PC-9 (cell line): Measurements from ENCODE around the gene FGD5. TPM values are rescaled to one million over a fixed set of nuclear protein-coding genes. Genes with fewer than 3 reads are reported as not detected.

ENCODE experiments used
- BruUV-seq: library from RNA; stranded (reverse); fragments of 400-500 nt; replicated peaks from 2 replicates; lab custom pipeline; 2021; lab: Mats Ljungman, UMichigan
- CTCF ChIA-PET: fragments of 300-600 bp; sonication (Branson Sonifier 250); formaldehyde crosslinking; loops from one replicate; lab custom pipeline; 2022; ENCODE audit warnings: antibody characterized with exemption; lab: Charles Lee
- POLR2A ChIA-PET: fragments of 300-600 bp; sonication (Branson Sonifier 250); formaldehyde crosslinking; loops from one replicate; lab custom pipeline; 2022; ENCODE audit warnings: antibody characterized with exemption; ENCODE audit not compliant: unreplicated experiment; lab: Charles Lee
- DNase-seq, 2 experiments: peaks; one replicate each; pipeline versions ENCODE4 v3.0.0 to v3.0.0-alpha.2; 2015 to 2022; ENCODE audit warnings: mixed read lengths in 1 of 2
- H2AFZ ChIP-seq: fragments of 200-600 bp; sonication (generic); 2 replicates; pipeline ENCODE4 v1.8.1; 2017; ENCODE audit warnings: antibody characterized with exemption
- H3F3A ChIP-seq: fragments of 200-600 bp; sonication (generic); 2 replicates; pipeline ENCODE4 v1.8.1; 2017; ENCODE audit warnings: antibody characterized with exemption, mild to moderate bottlenecking, low read depth; ENCODE audit not compliant: insufficient read depth
- H3K27ac ChIP-seq: fragments of 200-600 bp; sonication (generic); 2 replicates; pipeline ENCODE4 v1.6.1; 2016; ENCODE audit warnings: mixed run types
- H3K27me3 ChIP-seq: fragments of 200-600 bp; sonication (generic); 2 replicates; pipeline ENCODE4 v1.6.1; 2016; ENCODE audit warnings: low read depth, mixed run types; ENCODE audit not compliant: insufficient read depth
- H3K36me3 ChIP-seq: fragments of 200-600 bp; sonication (generic); 2 replicates; pipeline ENCODE4 v1.6.1; 2016; ENCODE audit warnings: low read depth, mixed run types
- H3K4me1 ChIP-seq: fragments of 200-600 bp; sonication (generic); replicated peaks from 2 replicates; pipeline ENCODE4 v1.6.1; 2016; ENCODE audit warnings: mixed run types; ENCODE audit not compliant: insufficient read depth
- H3K4me2 ChIP-seq: fragments of 200-600 bp; sonication (generic); 2 replicates; pipeline ENCODE4 v1.6.1; 2017; ENCODE audit warnings: mixed run types
- H3K4me3 ChIP-seq: fragments of 200-600 bp; sonication (generic); 2 replicates; pipeline ENCODE4 v1.6.1; 2016; ENCODE audit warnings: mixed run types
- H3K79me2 ChIP-seq: fragments of 200-600 bp; sonication (generic); 2 replicates; pipeline ENCODE4 v1.6.1; 2017; ENCODE audit warnings: low read depth, mixed run types
- H3K9me2 ChIP-seq: fragments of 200-600 bp; sonication (generic); 2 replicates; pipeline ENCODE4 v1.8.1; 2017; ENCODE audit warnings: mild to moderate bottlenecking; ENCODE audit not compliant: insufficient read depth
- H3K9me3 ChIP-seq: fragments of 200-600 bp; sonication (generic); 2 replicates; pipeline ENCODE4 v1.8.1; 2016; ENCODE audit warnings: low read depth; ENCODE audit not compliant: insufficient read depth
- H4K20me1 ChIP-seq: fragments of 200-600 bp; sonication (generic); 2 replicates; pipeline ENCODE4 v1.8.1; 2017; ENCODE audit not compliant: insufficient read depth
- EZH2 ChIP-seq: fragments of 200-600 bp; sonication (generic); IDR thresholded peaks from 2 replicates; pipeline ENCODE4 v1.8.0; 2017; ENCODE audit warnings: antibody characterized with exemption, low read depth
- intact Hi-C: fragments of 100-400 bp; cut with micrococcal nuclease; formaldehyde crosslinking; loops from one replicate; pipeline ENCODE4 v1.10.0; 2022; ENCODE audit not compliant: unreplicated experiment
- total RNA-seq: library from RNA; stranded (reverse); gene quantifications from 2 replicates; pipeline ENCODE4 v1.2.3, GENCODE V29; 2021
- TF ChIP-seq, protein P1 (sequence below): fragments of 200-600 bp; sonication (generic); conservative IDR thresholded peaks from 2 replicates; pipeline ENCODE4 v1.6.1; 2017; ENCODE audit warnings: mixed run types, antibody characterized with exemption, mild to moderate bottlenecking, moderate library complexity

FGD5 gene
- total RNA-seq, 1 experiment from 2014 or later: not detected

- intact Hi-C loops: no loop called here
- no peak for TF ChIP-seq EZH2
- TF ChIP-seq, protein P1, sequence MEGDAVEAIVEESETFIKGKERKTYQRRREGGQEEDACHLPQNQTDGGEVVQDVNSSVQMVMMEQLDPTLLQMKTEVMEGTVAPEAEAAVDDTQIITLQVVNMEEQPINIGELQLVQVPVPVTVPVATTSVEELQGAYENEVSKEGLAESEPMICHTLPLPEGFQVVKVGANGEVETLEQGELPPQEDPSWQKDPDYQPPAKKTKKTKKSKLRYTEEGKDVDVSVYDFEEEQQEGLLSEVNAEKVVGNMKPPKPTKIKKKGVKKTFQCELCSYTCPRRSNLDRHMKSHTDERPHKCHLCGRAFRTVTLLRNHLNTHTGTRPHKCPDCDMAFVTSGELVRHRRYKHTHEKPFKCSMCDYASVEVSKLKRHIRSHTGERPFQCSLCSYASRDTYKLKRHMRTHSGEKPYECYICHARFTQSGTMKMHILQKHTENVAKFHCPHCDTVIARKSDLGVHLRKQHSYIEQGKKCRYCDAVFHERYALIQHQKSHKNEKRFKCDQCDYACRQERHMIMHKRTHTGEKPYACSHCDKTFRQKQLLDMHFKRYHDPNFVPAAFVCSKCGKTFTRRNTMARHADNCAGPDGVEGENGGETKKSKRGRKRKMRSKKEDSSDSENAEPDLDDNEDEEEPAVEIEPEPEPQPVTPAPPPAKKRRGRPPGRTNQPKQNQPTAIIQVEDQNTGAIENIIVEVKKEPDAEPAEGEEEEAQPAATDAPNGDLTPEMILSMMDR: no peak
- Histone ChIP-seq H2AFZ (no peak overlapping the region), H3K4me1 (no peaks in the 10 kb centered on the region), H3K27me3 (no peaks in the 10 kb centered on the region), H3K4me3 (no peak overlapping the region), H3K9me3 (no peaks in the 10 kb centered on the region), H3F3A (no peaks in the 10 kb centered on the region), H3K4me2 (no peak overlapping the region), H3K27ac (no peak overlapping the region), H3K9me2 (no peaks in the 10 kb centered on the region), H4K20me1 (no peaks in the 10 kb centered on the region), H3K36me3 (no peaks in the 10 kb centered on the region), H3K79me2 (no peaks in the 10 kb centered on the region)
- DNase-seq: no peak
- BruUV-seq: no TSS peak
- POLR2A ChIA-PET: no interaction called here
- CTCF ChIA-PET: no interaction called here
Observed at GRCh38 chr3:14864131-14864530, 45.4 kb downstream of the FGD5 start.

GRCh38 chr3:14866627-14867026, 47.9 kb downstream of the FGD5 start:
- ChIA-PET POLR2A (no interaction called here), CTCF (no interaction called here)
- intact Hi-C loops: no loop called here
- Histone ChIP-seq H3K27ac (no peak overlapping the region), H3F3A (no peaks in the 10 kb centered on the region), H3K36me3 (no peaks in the 10 kb centered on the region), H3K79me2 (no peaks in the 10 kb centered on the region), H3K9me2 (no peaks in the 10 kb centered on the region), H2AFZ (no peak overlapping the region), H3K4me2 (no peak overlapping the region), H3K4me1 (no peaks in the 10 kb centered on the region), H3K4me3 (no peak overlapping the region), H3K9me3 (no peaks in the 10 kb centered on the region), H4K20me1 (no peaks in the 10 kb centered on the region), H3K27me3 (no peaks in the 10 kb centered on the region)
- no peak for DNase-seq
- BruUV-seq: no TSS peak
- TF ChIP-seq, protein P1: no peak
- TF ChIP-seq EZH2: no peak

DNA sequence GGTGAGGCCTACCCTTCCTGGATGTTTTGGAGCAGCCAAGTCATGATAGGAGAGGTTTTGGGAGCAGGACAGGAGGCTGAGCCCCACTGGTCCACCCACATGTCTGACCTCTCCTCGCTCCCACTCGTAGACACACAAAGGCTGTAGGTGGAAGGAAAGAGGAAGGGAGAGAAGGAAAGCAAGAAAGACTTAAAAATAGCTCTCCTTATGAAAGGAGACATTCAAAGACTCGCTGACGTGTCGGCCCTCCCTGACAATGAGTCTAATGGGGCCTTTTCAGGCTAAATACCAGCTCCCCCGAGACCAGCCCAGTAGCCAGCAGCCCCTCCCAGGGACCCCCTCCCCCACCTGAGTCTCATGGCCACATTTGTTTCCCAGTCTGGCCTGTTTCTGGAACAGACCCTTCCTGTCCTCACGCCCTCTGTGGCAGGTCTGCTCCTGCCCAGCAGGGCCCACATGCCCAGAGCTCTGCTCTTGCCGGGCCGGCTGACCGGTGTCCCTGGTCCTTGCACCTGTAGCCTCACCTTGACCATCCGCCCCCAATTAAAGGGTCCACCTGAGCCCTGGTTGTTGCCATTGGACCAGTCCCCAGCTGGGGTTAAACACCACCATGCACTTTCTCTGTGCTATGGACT, 49.3 kb downstream of the FGD5 start:
- Histone ChIP-seq H3K9me3 (no peaks in the 10 kb centered on the region), H3K4me2 (no peak overlapping the region), H3K9me2 (no peaks in the 10 kb centered on the region), H3K4me1 (no peaks in the 10 kb centered on the region), H3F3A (no peaks in the 10 kb centered on the region), H3K4me3 (no peak overlapping the region), H3K27ac (no peak overlapping the region), H3K36me3 (no peaks in the 10 kb centered on the region), H3K79me2 (no peaks in the 10 kb centered on the region), H3K27me3 (no peaks in the 10 kb centered on the region), H2AFZ (no peak overlapping the region), H4K20me1 (no peaks in the 10 kb centered on the region)
- ChIA-PET POLR2A (no interaction called here), CTCF (no interaction called here)
- intact Hi-C loops: no loop called here
- no TSS peak for BruUV-seq
- no peak for TF ChIP-seq EZH2
- TF ChIP-seq, protein P1: no peak
- DNase-seq: no peak
